NOMO-1 (cell line): ENCODE data around the gene CARS2.
"Not testable (repeated sequence)": the region's sequence is repeated elsewhere in the genome, so short reads cannot be mapped to it uniquely, and the experiment has no call there.

Experiments
- DNase-seq, 2 experiments: peaks; one replicate each; lab custom pipeline; 2025; ENCODE audit not compliant: unreplicated experiment in 2 of 2; lab: John Stamatoyannopoulos, UW

The CARS2 gene

DNA sequence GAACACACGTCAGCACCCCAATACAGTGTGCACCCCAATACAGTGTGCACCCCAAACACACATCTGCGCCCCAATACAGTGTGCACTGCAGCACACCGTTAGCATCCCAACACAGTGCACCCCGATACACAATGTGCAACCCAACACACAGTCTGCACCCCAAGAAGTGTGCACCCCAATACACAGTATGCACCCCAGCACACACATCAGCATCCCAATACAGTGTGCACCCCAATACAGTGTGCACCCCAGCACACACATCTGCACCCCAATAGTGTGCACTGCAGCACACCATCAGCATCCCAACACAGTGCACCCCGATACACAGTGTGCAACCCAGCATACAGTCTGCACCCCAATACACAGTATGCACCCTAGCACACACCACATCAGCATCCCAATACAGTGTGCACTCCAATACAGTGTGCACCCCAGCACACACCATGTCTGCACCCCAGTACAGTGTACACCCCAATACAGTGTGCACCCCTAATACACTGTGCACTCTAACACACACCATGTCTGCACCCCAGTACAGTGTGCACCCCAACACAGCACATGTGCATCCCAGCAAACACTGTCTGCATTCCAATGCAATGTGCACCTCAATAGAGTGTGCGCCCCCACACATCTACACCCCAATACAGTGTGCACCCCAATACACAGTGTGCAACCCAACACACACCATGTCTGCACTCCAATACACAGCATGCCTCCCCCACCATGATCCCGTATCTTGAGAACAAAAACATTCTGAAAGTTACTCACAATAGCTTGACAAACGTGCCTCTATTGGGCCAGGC, 855 bp upstream of the CARS2 start:
- no peak for DNase-seq

DNA sequence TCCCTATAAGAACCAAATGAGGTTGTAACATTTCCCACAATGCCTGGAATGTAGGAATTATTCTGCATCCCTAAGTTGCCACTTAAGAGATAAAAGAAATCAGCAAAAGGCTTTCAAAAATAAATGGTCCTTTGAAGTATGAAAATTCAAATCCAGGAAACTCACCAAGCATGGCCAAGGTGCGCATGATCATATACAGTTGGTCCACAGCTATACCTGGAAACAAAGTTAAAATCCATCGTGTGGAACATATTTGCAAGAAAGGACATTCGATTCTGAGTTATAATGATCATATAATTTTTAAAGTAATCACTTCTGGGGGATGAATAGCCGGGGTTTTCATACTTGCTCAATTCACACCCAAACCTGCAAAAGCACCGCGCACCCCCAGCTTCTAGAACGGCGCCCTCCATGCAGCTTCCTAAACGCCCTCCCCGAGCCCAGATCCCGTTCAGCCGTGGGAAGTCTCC, 525 bp downstream of the CARS2 start:
- DNase-seq = no peak

DNA sequence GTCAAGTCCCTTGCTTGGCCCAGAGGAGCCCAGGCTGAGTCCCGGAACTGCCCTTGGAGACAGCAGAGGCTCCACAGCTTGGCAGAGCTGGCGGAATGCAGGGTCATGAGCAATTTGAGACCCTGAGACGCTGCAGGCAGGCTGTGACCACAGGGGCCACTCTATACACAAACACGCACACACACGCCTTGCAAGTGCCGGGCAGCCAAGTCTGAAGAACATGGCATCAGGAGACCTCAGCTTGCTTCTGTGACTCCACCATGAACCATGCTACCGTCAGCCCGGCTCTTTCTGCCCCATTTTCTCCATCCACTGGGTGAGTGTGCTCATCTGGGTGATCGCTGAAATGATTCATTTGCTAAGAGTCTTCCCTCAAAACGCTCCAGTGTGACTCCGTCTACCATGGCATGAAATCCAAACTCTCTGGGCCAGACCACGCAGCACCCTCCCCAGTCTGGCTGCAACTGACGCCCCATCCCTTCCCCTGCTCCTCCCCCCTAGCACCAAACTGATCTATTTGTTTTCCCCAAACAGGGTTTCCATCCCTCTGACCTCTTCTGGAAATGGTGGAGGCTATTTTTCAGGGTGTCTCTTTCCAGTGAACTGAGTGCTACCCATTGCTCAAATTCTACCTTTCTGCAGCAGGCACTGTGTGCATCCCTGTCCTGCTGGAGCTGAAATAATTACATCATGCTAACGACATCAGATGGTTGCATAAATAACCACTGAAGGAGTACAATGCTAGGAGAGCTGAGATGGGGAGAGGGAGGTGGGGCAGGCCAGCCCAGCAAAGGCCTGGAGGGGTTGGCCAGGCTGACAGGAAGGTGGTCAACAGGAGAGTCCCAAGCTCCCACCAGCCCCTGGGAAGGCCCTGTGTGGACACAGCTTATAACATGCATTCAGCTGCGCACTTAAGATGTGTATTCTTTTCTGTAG, 3.1 kb downstream of the CARS2 start:
- DNase-seq = no peak

DNA sequence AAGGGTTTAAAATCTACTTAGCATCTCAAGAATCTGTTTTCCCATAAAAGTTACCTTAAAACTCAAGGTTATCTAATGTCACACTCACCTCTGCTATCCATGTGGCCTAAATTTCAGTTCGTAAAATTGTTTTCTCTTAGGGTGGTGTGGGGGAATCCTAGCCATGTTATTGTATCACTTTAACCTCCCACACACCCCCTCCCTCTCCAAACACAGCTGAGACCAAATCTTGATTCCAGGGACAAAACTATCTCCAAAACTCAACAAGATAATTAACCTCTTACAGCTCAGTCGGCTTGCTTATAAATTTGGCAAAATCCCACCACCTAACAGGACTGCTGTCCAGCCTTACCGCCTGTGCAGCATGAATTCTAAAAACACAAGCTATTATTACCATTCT, 3.8 kb downstream of the CARS2 start:
- no peak for DNase-seq

DNA sequence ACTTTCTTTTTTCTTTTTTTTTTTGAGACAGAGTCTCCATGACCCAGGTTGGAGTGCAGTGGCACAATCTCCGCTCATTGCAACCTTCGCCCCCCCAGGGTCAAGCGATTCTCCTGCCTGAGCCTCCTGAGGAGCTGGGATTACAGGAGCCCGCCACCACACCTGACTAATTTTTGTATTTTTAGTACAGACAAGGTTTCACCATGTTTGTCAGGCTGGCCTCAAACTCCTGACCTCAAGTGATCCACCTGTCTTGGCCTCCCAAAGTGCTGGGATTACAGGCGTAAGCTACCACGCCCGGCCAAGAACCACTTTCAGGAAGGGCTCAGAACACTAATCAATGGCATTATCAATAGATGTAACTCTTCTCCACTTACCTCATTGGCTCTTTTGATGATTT, 4.9 kb downstream of the CARS2 start:
- DNase-seq = not testable (repeated sequence)

DNA sequence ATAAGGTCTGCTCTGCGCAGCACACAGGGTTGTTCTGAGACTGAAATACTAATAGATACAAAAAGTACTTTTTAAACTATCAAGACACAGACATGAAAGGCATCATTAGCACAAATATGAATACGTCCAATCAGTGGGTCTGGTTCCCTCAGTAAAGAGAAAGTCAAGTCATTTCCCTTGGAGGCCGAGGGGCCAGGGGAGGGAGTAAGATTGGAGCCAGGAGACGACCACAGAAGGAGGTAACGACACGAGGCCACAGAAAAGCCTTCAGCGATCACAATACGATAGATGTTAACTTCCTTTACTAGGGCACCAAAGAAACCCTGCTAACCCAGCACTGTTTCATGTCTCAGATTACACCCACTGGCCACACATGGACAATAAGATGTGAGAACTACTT, 5.3 kb downstream of the CARS2 start:
- no peak for DNase-seq

DNA sequence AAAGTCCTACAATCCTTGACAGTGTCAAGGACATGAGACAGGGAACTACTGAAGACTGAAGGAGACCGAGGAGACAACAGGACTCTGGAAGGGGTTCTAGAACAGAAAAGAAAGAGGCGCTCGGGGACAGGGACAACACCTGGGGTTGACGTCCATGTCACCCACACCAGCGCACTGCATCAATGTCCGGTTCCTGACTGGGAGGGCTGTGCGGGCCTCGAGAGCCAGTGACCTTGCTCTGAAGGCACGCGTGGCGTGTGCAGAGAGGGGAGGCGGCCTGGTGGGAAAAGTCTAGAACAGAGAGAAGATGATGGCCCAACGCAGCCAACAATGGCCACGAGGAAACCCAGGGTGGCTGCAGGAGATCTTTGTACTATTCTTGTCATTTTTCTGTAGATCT, 5.7 kb downstream of the CARS2 start:
- DNase-seq = no peak

DNA sequence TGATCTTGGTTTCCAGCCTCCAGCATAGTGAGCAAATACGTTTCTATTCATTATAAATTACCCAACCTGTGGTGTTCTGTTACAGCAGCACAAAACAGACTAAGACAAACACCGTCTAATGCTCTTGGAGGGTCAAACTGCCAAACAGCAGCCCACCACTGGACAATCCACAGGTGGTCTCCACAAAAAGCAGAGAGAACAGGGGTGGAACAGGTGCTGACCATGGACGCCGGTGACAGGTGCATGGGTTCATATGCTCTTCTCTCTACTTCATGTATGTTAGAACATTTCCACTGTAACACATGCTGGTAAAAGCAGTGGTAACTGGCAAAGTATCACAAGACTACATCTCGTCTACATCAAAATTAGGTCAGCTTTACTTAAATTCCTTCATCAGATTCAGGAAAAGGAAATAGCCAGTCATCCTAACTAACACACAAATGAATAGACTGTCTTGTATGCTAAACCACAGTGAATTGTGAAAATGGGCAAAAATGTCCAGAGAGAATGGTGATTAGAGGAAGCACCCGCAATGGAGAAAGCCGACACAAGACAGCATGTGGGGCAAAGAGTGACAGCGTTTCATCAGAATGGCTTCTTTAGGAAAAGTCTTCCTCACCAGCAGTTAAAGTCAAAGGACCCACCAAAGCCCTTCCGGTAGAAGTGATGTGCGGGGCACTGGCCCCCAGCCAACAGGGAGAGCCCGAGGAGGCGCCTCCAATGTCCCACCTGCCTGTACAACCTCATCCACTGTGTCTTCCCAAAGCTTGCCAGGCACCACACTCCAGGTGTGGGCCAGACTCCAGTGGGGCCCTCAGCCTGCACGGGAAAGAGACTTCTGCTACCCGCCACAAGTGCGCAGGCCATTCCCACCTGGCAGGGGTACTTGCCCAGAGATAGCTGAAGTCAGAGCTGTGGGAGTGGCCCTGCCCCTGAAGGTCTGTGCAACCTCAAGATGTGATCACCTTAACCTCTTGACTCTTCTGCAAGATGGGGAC, 6.5 kb downstream of the CARS2 start:
- DNase-seq = no peak

DNA sequence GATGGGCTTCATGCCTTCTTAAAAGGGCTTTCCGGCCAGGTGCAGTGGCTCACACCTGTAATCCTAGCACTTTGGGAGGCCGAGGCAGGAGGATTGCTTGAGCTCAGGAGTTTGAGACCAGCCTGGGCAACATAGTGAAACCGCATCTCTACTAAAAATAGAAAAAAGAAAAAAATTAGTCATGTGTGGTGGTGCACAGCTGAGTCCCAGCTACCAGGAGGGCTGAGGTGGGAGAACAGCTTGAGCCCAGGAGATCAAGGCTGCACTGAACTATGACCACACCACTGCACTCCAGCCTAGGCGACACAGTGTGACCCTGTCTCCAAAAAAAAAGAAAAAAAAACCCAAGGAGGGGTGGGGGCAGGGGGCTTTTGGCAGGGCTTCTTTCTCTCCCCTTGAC, 7.2 kb downstream of the CARS2 start:
- DNase-seq = no peak

DNA sequence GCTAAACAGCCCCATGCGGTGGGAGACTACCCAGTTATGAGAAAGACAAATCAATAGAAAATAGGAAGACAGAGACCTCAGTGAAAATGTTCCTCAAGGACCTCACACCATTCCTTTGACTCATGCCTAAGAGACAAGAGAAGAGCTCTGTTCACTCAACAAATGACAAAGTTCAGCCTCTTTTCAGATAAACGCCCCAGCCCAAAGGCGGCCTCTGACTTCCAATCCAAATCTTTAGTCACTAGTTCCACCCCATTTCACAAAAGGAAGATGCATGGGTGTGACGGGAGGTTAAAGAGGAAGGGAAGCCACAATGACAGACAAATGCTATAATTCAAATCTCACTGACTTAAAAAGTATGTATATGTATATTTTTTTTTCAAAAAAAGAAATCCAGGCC, 8.1 kb downstream of the CARS2 start:
- DNase-seq = peak in 1 of 2 experiments; percentile 8

DNA sequence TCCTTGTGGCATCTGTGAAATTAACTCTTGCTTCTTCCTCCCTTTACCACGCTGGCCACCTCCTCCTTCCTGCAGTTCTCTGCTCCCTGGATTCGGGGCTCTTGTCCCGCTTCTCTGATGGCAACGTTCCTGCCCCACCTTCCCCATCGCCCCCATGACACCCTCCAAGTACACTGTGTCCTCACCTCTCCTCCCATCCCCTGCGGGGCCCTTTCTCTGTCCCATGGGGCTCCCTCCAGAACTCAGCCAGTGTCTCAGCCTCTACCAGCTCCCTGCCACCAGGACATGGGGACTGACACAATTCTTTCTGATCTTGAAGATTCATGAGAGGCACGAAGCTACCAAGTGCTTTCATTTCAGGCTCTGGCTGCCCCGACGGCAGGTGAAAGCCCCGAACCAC, 9.1 kb downstream of the CARS2 start:
- no peak for DNase-seq

DNA sequence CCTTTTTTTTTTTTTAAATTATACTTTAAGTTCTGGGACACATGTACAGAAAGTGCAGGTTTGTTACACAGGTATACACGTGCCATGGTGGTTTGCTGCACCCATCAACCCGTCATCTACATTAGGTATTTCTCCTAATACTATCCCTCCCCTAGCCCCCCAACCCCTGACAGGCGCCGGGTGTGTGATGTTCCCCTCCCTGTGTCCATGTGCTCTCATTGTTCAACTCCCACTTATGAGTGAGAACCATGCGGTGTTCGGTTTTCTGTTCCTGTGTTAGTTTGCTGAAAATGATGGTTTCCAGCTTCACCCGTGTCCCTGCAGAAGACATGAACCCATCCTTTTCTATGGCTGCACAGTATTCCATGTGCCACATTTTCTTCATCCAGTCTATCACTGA, 10.1 kb downstream of the CARS2 start:
- not testable (repeated sequence) for DNase-seq

DNA sequence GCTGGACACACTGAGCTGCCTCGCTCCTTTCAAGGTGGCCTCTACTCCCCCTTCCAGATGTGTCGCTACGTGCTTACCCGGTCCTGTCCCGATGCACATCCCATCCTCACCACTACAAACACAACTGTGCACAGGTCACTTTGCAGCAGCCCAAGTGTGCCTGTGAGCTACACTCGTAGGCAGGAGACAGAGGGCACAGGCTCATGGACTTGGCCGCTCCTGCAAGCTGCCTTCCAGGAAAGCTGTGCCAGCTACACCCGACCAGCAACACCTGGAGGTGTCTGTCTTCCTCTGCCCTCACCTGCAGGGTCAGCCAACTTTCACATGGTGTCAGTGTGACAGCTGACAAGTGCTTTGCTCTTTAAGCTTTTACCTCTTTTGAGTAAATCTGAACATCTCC, 15.4 kb downstream of the CARS2 start:
- DNase-seq = no peak

DNA sequence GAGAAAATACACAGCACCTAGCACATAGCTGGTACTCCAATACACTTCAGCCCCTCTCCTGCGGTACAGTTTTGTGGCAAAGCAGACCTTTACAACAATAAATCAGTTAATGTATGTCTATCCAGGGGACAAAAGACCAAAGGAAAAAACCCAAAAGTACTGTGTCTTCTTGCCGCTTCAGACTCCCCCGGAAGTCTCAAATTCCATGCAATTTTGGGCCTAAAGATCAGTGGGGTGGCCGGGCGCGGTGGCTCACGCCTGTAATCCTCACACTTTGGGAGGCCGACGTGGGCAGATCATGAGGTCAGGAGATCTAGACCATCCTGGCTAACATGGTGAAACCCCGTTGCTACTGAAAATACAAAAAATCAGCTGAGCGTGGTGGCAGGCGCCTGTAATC, 16.2 kb downstream of the CARS2 start:
- DNase-seq = no peak

DNA sequence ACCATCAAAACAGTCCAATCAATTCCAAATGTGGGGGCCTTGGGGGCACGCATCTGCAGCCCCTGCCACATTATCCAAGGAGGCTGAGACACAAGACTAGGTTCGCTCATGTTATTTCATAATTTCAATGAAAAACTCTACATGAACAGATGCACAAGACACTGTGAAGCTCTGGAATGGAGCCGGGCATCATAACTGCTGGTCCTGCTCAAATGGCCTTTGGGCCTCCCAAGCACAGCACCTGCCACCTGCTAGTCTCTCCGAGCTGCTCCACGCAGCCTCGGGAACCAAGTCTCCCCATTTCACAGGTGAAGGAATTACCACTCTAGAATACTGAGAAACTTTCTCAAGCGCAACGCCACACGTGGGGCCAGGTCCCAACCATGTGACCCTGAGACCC, 16.9 kb downstream of the CARS2 start:
- DNase-seq = no peak

DNA sequence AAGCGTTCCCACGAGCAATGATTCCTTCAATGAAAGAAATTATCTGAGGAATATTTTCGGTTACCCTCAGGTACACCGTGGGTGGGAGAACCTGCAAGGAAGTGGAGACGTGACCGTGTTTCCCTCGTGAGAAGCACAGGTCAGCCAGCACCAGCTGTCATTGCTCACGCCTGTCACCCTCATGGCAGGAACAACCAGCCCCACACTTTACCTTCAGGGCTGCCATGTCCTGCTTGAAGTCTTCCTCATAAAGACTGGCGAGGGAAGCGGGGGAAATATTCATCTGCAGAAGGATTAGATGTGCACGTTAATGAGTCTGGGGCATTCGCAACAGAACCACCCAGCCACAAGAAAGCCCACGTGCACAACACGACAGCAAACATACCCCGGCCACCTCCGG, 18.2 kb downstream of the CARS2 start:
- DNase-seq = no peak

DNA sequence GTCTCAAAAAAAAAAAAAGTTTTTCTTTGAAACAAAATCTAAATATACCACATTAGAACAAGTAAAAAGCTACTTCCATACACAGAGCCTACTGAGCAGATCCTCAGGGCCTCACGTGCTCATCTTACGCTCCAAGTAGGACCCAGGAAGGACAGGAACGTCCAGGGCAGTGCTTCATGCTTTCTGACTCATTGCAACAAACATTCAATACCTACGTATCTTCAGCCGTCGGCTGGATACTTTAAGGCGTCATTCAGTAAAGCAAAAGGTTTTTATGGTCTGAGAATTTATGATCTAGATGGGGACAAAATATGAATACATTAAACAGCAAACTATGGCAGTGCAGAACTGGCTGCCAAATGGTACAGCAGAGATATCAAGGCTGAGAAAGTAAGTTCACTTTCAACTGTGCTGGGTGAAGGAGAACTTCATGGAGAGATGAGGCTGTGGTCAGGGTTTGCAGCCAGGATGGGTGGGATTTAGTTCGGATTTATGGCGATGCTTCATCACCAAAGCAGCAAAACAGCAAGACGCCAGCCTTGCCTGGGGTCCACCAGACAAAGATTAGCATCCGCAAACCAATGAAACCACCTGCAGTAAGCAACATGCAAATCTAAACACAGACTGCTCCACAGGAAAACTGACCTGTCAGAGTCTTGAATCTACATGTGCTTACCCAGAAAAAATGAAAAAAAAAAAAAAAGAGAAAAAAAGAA, 20.5 kb downstream of the CARS2 start:
- DNase-seq = no peak

DNA sequence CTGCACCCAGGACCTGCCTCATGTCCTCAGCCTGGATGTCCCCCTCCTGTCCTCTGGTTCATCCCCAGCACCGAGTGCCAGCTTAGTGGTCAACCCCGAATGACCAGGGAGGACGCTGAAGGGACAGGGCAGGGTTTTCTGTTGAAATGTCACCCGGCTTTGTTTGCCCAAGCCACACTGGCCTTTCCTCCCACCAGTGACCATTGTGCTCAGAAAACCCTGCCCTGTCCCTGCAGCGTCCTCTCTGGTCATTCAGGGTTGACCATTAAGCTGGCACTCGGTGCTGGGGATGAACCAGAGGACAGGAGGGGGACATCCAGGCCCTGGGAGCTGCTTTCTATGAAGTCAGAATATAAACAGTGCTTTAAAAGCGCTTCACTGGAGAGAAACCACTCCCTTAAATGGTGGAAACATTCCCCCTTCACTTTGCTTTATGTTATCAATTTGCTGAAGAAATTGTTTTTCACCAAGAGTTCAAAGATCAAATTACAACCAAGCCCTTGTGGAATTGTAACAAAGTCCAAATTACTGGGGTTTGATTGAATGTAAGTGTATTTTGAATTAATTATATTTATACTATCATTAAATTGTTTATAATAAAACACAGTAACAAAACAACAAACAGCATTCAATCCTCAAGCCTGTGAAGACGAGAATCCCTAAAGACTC, 21.4 kb downstream of the CARS2 start:
- no peak for DNase-seq

DNA sequence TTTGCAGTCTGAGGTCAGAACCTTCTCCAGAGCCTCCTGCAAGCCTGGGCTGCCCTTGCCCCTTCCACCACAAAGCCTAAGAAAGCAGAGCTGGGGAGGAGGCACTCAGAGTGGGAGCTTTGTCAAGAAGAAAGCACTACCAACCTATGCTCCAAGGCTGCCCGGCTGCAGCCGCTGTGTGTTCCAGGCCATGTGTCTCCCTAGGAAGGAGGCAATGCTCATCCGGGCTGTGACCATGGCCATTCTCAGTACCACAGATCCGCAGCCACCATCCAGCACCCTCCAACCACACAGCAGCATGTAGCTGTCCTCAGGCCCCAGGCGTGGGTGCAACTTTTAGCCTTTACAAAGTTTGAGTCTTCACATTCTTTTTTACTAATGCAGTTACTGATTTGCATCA, 22.0 kb downstream of the CARS2 start:
- no peak for DNase-seq
